ENCODE measurements around the gene FAM163B.

Gene FAM163B

GRCh38 chr9:133570691-133571080 is 38.5 kb downstream of the FAM163B start:
- no peak overlapping the region for H3K4me3 ChIP-seq (ENCODE audit: low read depth, low read length)
- TF ChIP-seq CTCF (IDR thresholded peaks at IDR 0.05; ENCODE audit: control insufficient read depth, extremely low read depth, insufficient read depth) = no peak
- no peak for DNase-seq (ENCODE audit: low read depth)

GRCh38 chr9:133569891-133570690 is 39.1 kb downstream of the FAM163B start:
- no peak overlapping the region for H3K4me3 ChIP-seq (ENCODE audit: low read depth, low read length)
- TF ChIP-seq CTCF (IDR thresholded peaks at IDR 0.05; ENCODE audit: control insufficient read depth, extremely low read depth, insufficient read depth) = no peak
- DNase-seq (ENCODE audit: low read depth) = no peak

GRCh38 chr9:133569121-133569785 is 39.9 kb downstream of the FAM163B start:
- no peak for DNase-seq (ENCODE audit: low read depth)
- H3K4me3 ChIP-seq (ENCODE audit: low read depth, low read length) = no peak overlapping the region
- TF ChIP-seq CTCF (IDR thresholded peaks at IDR 0.05; ENCODE audit: control insufficient read depth, extremely low read depth, insufficient read depth) = no peak

GRCh38 chr9:133568186-133568585 is 41.0 kb downstream of the FAM163B start:
- H3K4me3 ChIP-seq (ENCODE audit: low read depth, low read length) = no peak overlapping the region
- no peak for TF ChIP-seq CTCF (IDR thresholded peaks at IDR 0.05; ENCODE audit: control insufficient read depth, extremely low read depth, insufficient read depth)
- no peak for DNase-seq (ENCODE audit: low read depth)

- no peak overlapping the region for H3K4me3 ChIP-seq (ENCODE audit: low read depth, low read length)
- DNase-seq (ENCODE audit: low read depth) = no peak
- TF ChIP-seq CTCF (IDR thresholded peaks at IDR 0.05; ENCODE audit: control insufficient read depth, extremely low read depth, insufficient read depth) = no peak
These were observed 42.4 kb downstream of the FAM163B start for GRCh38 chr9:133566817-133567216.

GRCh38 chr9:133566382-133566781 is 42.8 kb downstream of the FAM163B start:
- no peak for TF ChIP-seq CTCF (IDR thresholded peaks at IDR 0.05; ENCODE audit: control insufficient read depth, extremely low read depth, insufficient read depth)
- no peak for DNase-seq (ENCODE audit: low read depth)
- no peak overlapping the region for H3K4me3 ChIP-seq (ENCODE audit: low read depth, low read length)

Data from LNCaP clone FGC (cell line).